ENCODE results near the gene WFDC6. TPM values are rescaled to one million over a fixed set of nuclear protein-coding genes. Genes with fewer than 3 reads are reported as not detected.

WFDC6 gene
- total and polyA plus RNA-seq, 2 of the 8 experiments (the other 6 are each of a cell fraction or from before 2014, with no cell fraction given): not detected

GRCh38 chr20:45501600-45501999 is 37.7 kb downstream of the WFDC6 start:
- no peak overlapping the region for H4K5ac ChIP-seq (ENCODE audit: insufficient read length, low read depth, low read length)
- H2BK5ac ChIP-seq (ENCODE audit: low read depth, low read length): no peak overlapping the region
- no peak overlapping the region for H3K4ac ChIP-seq (replicated peaks; ENCODE audit: insufficient read length, low read depth, low read length)
- H3K56ac ChIP-seq (replicated peaks; ENCODE audit: insufficient read length, low read depth, low read length): no peak overlapping the region
- no peak overlapping the region for H3K4me3 ChIP-seq (ENCODE audit: extremely low read depth in 1 of 4, insufficient read depth in 2 of 4, low read depth in 3 of 4, low read length in 4 of 4)
- no peak overlapping the region for H2AK5ac ChIP-seq (ENCODE audit: low read depth, low read length)
- ChIA-PET POLR2A (ENCODE audit: partially characterized antibody) (no interaction called here), CTCF (ENCODE audit: partially characterized antibody) (interaction anchor here (1.1 to 3.0 kb wide), 2 partner anchors 270 to 389 kb away, joined by 3 to 13 read pairs; no protein-coding TSS in a partner anchor)
- 0 out of 7 replicates have a peak, but pooled peaks cover 0 to 3% (median 0%) of the 10 kb centered on the region in 4 experiments for H3K4me1 ChIP-seq (replicated peaks in 1 of 4; ENCODE audit: control insufficient read depth in 3 of 4, insufficient read depth in 4 of 4, low read length in 3 of 4)
- no peaks in the 10 kb centered on the region for H3K79me1 ChIP-seq (ENCODE audit: low read depth, low read length)
- no peaks in the 10 kb centered on the region for H3K23me2 ChIP-seq (ENCODE audit: low read depth, low read length)
- no peaks in the 10 kb centered on the region for H3K27me3 ChIP-seq (replicated peaks in 1 of 4; ENCODE audit: control insufficient read depth in 3 of 4, extremely low read depth in 1 of 4, insufficient read depth in 3 of 4, low read length in 3 of 4)
- H3K36me3 ChIP-seq (ENCODE audit: control insufficient read depth in 2 of 4, insufficient read depth in 4 of 4, low read length in 3 of 4): no peaks in the 10 kb centered on the region
- no peak overlapping the region for H4K91ac ChIP-seq (replicated peaks; ENCODE audit: insufficient read length, low read length)
- no peaks in the 10 kb centered on the region for H3K79me2 ChIP-seq (ENCODE audit: control insufficient read depth in 1 of 2, insufficient read depth in 2 of 2, low read length in 2 of 2)
- no peak overlapping the region for H4K8ac ChIP-seq (ENCODE audit: extremely low read depth, insufficient read depth, low read length)
- no peak for FAIRE-seq
- no peak overlapping the region for H2AFZ ChIP-seq (ENCODE audit: low read length)
- no peak for DNase-seq (ENCODE audit: low read depth in 1 of 2, low spot score in 2 of 2)
- H2BK20ac ChIP-seq (ENCODE audit: low read length): no peak overlapping the region
- no peaks in the 10 kb centered on the region for H3K9me3 ChIP-seq (ENCODE audit: insufficient read depth in 2 of 2, low read depth in 1 of 2, low read length in 1 of 2)
- 85% methylated on average over 1 of the region's 1 CpG; no CpG with 5 or more reads in 1 of the 2 experiments for WGBS, 2 experiments (ENCODE audit: extremely low coverage in 1 of 2, insufficient coverage in 1 of 2, insufficient read length in 1 of 2, insufficient replicate concordance in 2 of 2, low coverage in 1 of 2, low lambda C conversion rate in 2 of 2, missing lambda C conversion rate in 1 of 2)
- no peak overlapping the region for H3K9ac ChIP-seq (replicated peaks in 1 of 4; ENCODE audit: extremely low read depth in 1 of 4, low read depth in 3 of 4, low read length in 3 of 4)
- H4K20me1 ChIP-seq (replicated peaks in 1 of 2; ENCODE audit: control insufficient read depth in 1 of 2, insufficient read depth in 2 of 2, low read length in 2 of 2): no peaks in the 10 kb centered on the region
- no peak overlapping the region for H2BK15ac ChIP-seq (ENCODE audit: low read length)
- H2BK12ac ChIP-seq (ENCODE audit: low read depth, low read length): no peak overlapping the region
- no peak overlapping the region for H3K27ac ChIP-seq (ENCODE audit: low read depth, low read length)
- no peak overlapping the region for H3K4me2 ChIP-seq (ENCODE audit: insufficient read depth in 1 of 2, low read depth in 2 of 2, low read length in 2 of 2)
- H3K23ac ChIP-seq (ENCODE audit: insufficient read length): no peak overlapping the region
- no peak overlapping the region for H2BK120ac ChIP-seq (replicated peaks; ENCODE audit: low read depth, low read length)
- no peak overlapping the region for H3K14ac ChIP-seq (ENCODE audit: insufficient read length)
- H3K18ac ChIP-seq (ENCODE audit: extremely low read depth, low read length): no peak overlapping the region
- TF ChIP-seq EP300 (IDR thresholded peaks at IDR 0.05; ENCODE audit: borderline replicate concordance in 1 of 2, low read depth in 2 of 2, low read length in 2 of 2) (no peak), CBX8 (IDR thresholded peaks at IDR 0.05; ENCODE audit: borderline replicate concordance, low read depth, low read length) (no peak), SP1 (IDR thresholded peaks at IDR 0.05; ENCODE audit: low read depth, low read length) (no peak), SP2 (IDR thresholded peaks at IDR 0.05; ENCODE audit: low read length) (no peak), PHF8 (conservative IDR thresholded peaks at IDR 0.05; ENCODE audit: low read depth, low read length) (no peak), SIX5 (IDR thresholded peaks at IDR 0.05; ENCODE audit: low read depth, low read length) (no peak), CTBP2 (IDR thresholded peaks at IDR 0.05; ENCODE audit: borderline replicate concordance, insufficient read depth, insufficient read length, low read length) (no peak), TEAD4 (IDR thresholded peaks at IDR 0.05; ENCODE audit: low read depth, low read length) (no peak), BRCA1 (IDR thresholded peaks at IDR 0.05; ENCODE audit: low read depth, low read length) (no peak), BCL11A (IDR thresholded peaks at IDR 0.05; ENCODE audit: low read depth in 2 of 2, low read length in 2 of 2) (no peak), GABPA (IDR thresholded peaks at IDR 0.05; ENCODE audit: borderline replicate concordance, insufficient read depth, low read length) (no peak), POLR2AphosphoS5 (IDR thresholded peaks at IDR 0.05; ENCODE audit: low read depth, low read length) (no peak), POU5F1 (IDR thresholded peaks at IDR 0.05; ENCODE audit: low read depth, low read length) (no peak), JUND (IDR thresholded peaks at IDR 0.05; ENCODE audit: low read length) (no peak), CREB1 (IDR thresholded peaks at IDR 0.05) (no peak)
